K562 (cell line): ENCODE data around the gene NUCB2. TPM values are rescaled to one million over a fixed set of nuclear protein-coding genes. Genes with fewer than 3 reads are reported as not detected.

ENCODE experiments used
- ATAC-seq: fragments of 200-7000 bp; cut with Tn5 transposase; 3 replicates; pipeline ENCODE4 v1.9.1; 2020; ENCODE audit warnings: moderate library complexity
- BruUV-seq: library from RNA; stranded (reverse); fragments of 400-500 nt; replicated peaks from 2 replicates; lab custom pipeline; 2021; lab: Mats Ljungman, UMichigan
- CTCF ChIA-PET: fragments of 300-600 bp; formaldehyde crosslinking; extraction: SDS; loops from one replicate; lab custom pipeline; 2021; ENCODE audit warnings: low intra/inter-chr PET ratio; lab: Yijun Ruan, JAX
- POLR2A ChIA-PET: fragments of 300-600, 350-650 bp; sonication (Branson Sonifier 250); formaldehyde crosslinking; extraction: SDS; loops from one replicate; lab custom pipeline; 2021; ENCODE audit warnings: antibody characterized with exemption, inconsistent platforms; lab: Yijun Ruan, JAX
- DNase-seq, 4 experiments: peaks; one replicate each; pipeline versions ENCODE4 v3.0.0 to v3.0.0-alpha.2; 2011 to 2018; ENCODE audit warnings: low spot score in 3 of 4, mixed read lengths in 3 of 4; ENCODE audit errors: extremely low read depth in 1 of 4
- FAIRE-seq: peaks from 2 replicates; lab custom pipeline; 2011; peaks lifted over from hg19 to GRCh38; lab: Jason Lieb, UNC
- H2AFZ ChIP-seq: 2 replicates; pipeline ENCODE4 v1.6.0; 2011; ENCODE audit warnings: low read depth, low read length, control low read depth, inconsistent platforms
- H3K27ac ChIP-seq: fragments of 200-600 bp; 3 replicates; pipeline ENCODE4 v1.8.0; 2011; ENCODE audit warnings: low read depth, mild to moderate bottlenecking, control low read depth, inconsistent platforms, low read length, moderate library complexity, mixed read lengths; ENCODE audit errors: extremely low read depth
- H3K27me3 ChIP-seq, 2 experiments: fragments of 300-600 bp in 1 of 2; 2 replicates in 1 of 2; 3 replicates in 1 of 2; pipeline versions ENCODE4 v1.6.0 to v1.8.0; 2011; ENCODE audit warnings: inconsistent platforms in 2 of 2, low read length in 2 of 2, mild to moderate bottlenecking in 1 of 2, mixed read lengths in 1 of 2, moderate library complexity in 1 of 2; ENCODE audit not compliant: control insufficient read depth in 2 of 2, insufficient read depth in 2 of 2
- H3K36me3 ChIP-seq: fragments of 300-600 bp; 3 replicates; pipeline ENCODE4 v1.8.0; 2011; ENCODE audit warnings: mild to moderate bottlenecking, low read length, inconsistent platforms; ENCODE audit not compliant: control insufficient read depth, insufficient read depth
- H3K4me1 ChIP-seq, 2 experiments: fragments of 200-600 bp in 1 of 2; replicated peaks in 1 of 2; 2 replicates in 1 of 2; 3 replicates in 1 of 2; pipeline versions ENCODE4 v1.5.1 to v1.8.0; 2011; ENCODE audit warnings: inconsistent platforms in 2 of 2, low read length in 2 of 2, mild to moderate bottlenecking in 1 of 2, mixed read lengths in 1 of 2, moderate library complexity in 1 of 2; ENCODE audit not compliant: control insufficient read depth in 2 of 2, insufficient read depth in 2 of 2
- H3K4me2 ChIP-seq: 2 replicates; pipeline ENCODE4 v1.6.1; 2011; ENCODE audit warnings: low read length, control low read depth, inconsistent platforms, mixed read lengths; ENCODE audit not compliant: insufficient read depth
- H3K4me3 ChIP-seq: fragments of 200-600 bp; sonication (generic), shearing (Covaris generic); 2 replicates; pipeline ENCODE4 v1.5.1; 2016; ENCODE audit warnings: control low read depth, inconsistent platforms
- H3K79me2 ChIP-seq: fragments of 200-600 bp; 3 replicates; pipeline ENCODE4 v1.8.0; 2011; ENCODE audit warnings: low read length, inconsistent platforms; ENCODE audit not compliant: control insufficient read depth, insufficient read depth
- H3K9ac ChIP-seq, 2 experiments: 2 replicates each; pipeline versions ENCODE4 v1.6.0 to v1.6.1; 2011; ENCODE audit warnings: low read depth in 2 of 2, low read length in 2 of 2, control low read depth in 1 of 2, inconsistent platforms in 1 of 2, mild to moderate bottlenecking in 1 of 2, mixed read lengths in 1 of 2; ENCODE audit not compliant: insufficient read depth in 1 of 2
- H3K9me1 ChIP-seq: one replicate; pipeline ENCODE4 v1.6.0; 2011; ENCODE audit warnings: inconsistent platforms, mild to moderate bottlenecking, low read length, moderate library complexity; ENCODE audit not compliant: control insufficient read depth, insufficient read depth
- H3K9me3 ChIP-seq: replicated peaks from 2 replicates; pipeline ENCODE4 v1.5.1; 2011; ENCODE audit warnings: low read depth, low read length, inconsistent platforms; ENCODE audit not compliant: control insufficient read depth, insufficient read depth
- H4K20me1 ChIP-seq: replicated peaks from 2 replicates; pipeline ENCODE4 v1.6.1; 2011; ENCODE audit warnings: low read length, inconsistent platforms, mixed read lengths; ENCODE audit not compliant: control insufficient read depth, insufficient read depth
- ADNP ChIP-seq: fragments of 200-800 bp; sonication (Bioruptor generic); IDR thresholded peaks from 2 replicates; pipeline ENCODE4 v1.6.1; 2016; ENCODE audit warnings: missing genetic modification characterization, missing compliant biosample characterization
- CBX2 ChIP-seq: fragments of 200-600 bp; sonication (generic); IDR thresholded peaks from one replicate; pipeline ENCODE4 v1.6.1; 2012; ENCODE audit warnings: mild to moderate bottlenecking, low read length, inconsistent platforms; ENCODE audit not compliant: insufficient read depth, poor library complexity, severe bottlenecking
- CEBPB ChIP-seq: fragments of 450-650 bp; IDR thresholded peaks from 2 replicates; pipeline ENCODE4 v1.6.1; 2016; ENCODE audit warnings: missing genetic modification characterization, missing compliant biosample characterization
- FOXK1 ChIP-seq: sonication (generic); formaldehyde crosslinking; IDR thresholded peaks from 2 replicates; pipeline ENCODE4 v1.8.0; 2022; ENCODE audit warnings: missing genetic modification reagents, mild to moderate bottlenecking, borderline replicate concordance
- HIVEP1 ChIP-seq: fragments of 250-450 bp; sonication (Bioruptor Pico); IDR thresholded peaks from 2 replicates; pipeline ENCODE4 v1.4.0; 2020; ENCODE audit warnings: mild to moderate bottlenecking
- HMGN3 ChIP-seq: IDR thresholded peaks from 2 replicates; pipeline ENCODE4 v1.6.1; 2011; ENCODE audit warnings: borderline replicate concordance, low read depth, mild to moderate bottlenecking, mixed read lengths, low read length; ENCODE audit not compliant: insufficient read length; ENCODE audit errors: extremely low read depth
- MCM3 ChIP-seq: fragments of 450-650 bp; IDR thresholded peaks from 2 replicates; pipeline ENCODE4 v1.6.1; 2016
- NRF1 ChIP-seq, 2 experiments: fragments of 450-650 bp; IDR thresholded peaks in 1 of 2; conservative IDR thresholded peaks in 1 of 2; 2 replicates each; pipeline ENCODE4 v1.6.1; 2014; ENCODE audit warnings: mild to moderate bottlenecking in 2 of 2
- SIN3A ChIP-seq, 2 experiments: fragments of 150-350 bp in 1 of 2; IDR thresholded peaks; 2 replicates each; pipeline ENCODE4 v1.6.1; 2011 to 2016; ENCODE audit warnings: borderline replicate concordance in 2 of 2, low read depth in 2 of 2, low read length in 2 of 2, mild to moderate bottlenecking in 2 of 2, moderate library complexity in 2 of 2; ENCODE audit not compliant: control insufficient read depth in 1 of 2
- XRCC3 ChIP-seq: fragments of 450-650 bp; IDR thresholded peaks from 2 replicates; pipeline ENCODE4 v1.6.1; 2017; ENCODE audit warnings: mild to moderate bottlenecking, moderate library complexity
- WGBS: fragments of 100-300 bp; shearing (Covaris generic); methylation state at CpG from one replicate; pipeline ENCODE4 v1.1.6; 2016; ENCODE audit warnings: low coverage, mixed read lengths; ENCODE audit not compliant: insufficient coverage; ENCODE audit errors: missing lambda C conversion rate; 5-methylcytosine and 5-hydroxymethylcytosine counted together
- in situ Hi-C: fragments of 300-500 bp; cut with MboI; formaldehyde crosslinking; loops from 4 replicates; pipeline ENCODE4 v1.15.0; 2018; ENCODE audit warnings: inconsistent platforms, mixed read lengths
- intact Hi-C: fragments of 100-400 bp; cut with micrococcal nuclease; formaldehyde crosslinking; loops from 2 replicates; pipeline ENCODE4 v1.14.2; 2022
- polyA plus RNA-seq, 8 experiments: library from polyadenylated mRNA; depleted of rRNA in 4 of 8; stranded (reverse) in 5 of 8; unstranded in 3 of 8; fragments of >200 nt; fragmentation: Nextera tagmentation in 2 of 8; fragmentation: Illumina TruSeq in 1 of 8; extraction: Ambion mirVana in 2 of 8; extraction: Trizol in 1 of 8; gene quantifications; 2 replicates each; pipeline versions ENCODE4 v1.2.1 to v1.2.3, GENCODE V29; 2011 to 2014; ENCODE audit warnings: inconsistent platforms in 1 of 8, missing spikeins in 1 of 8
- total RNA-seq, 7 experiments: library from RNA; depleted of rRNA in 6 of 7; stranded (reverse); fragments of >200 nt in 6 of 7; fragmentation: Illumina TruSeq in 2 of 7; extraction: Trizol in 2 of 7; gene quantifications; 2 replicates each; pipeline versions ENCODE4 v1.2.1 to v1.2.3, GENCODE V29; 2011 to 2021; ENCODE audit warnings: low replicate concordance in 1 of 7
- TF ChIP-seq, protein P1 (sequence below): fragments of 250-450 bp; sonication (Bioruptor Pico); IDR thresholded peaks from 2 replicates; pipeline ENCODE4 v1.5.0; 2020; ENCODE audit warnings: mild to moderate bottlenecking
- TF ChIP-seq, protein P2 (sequence below): fragments of 450-650 bp; IDR thresholded peaks from 2 replicates; pipeline ENCODE4 v1.6.1; 2016; ENCODE audit warnings: antibody characterized with exemption

NUCB2 gene
- total and polyA plus RNA-seq, 9 of the 15 experiments (the other 6 are each of a cell fraction or from before 2014, with no cell fraction given): 54.0 to 108 (median 84.6) TPM

DNA sequence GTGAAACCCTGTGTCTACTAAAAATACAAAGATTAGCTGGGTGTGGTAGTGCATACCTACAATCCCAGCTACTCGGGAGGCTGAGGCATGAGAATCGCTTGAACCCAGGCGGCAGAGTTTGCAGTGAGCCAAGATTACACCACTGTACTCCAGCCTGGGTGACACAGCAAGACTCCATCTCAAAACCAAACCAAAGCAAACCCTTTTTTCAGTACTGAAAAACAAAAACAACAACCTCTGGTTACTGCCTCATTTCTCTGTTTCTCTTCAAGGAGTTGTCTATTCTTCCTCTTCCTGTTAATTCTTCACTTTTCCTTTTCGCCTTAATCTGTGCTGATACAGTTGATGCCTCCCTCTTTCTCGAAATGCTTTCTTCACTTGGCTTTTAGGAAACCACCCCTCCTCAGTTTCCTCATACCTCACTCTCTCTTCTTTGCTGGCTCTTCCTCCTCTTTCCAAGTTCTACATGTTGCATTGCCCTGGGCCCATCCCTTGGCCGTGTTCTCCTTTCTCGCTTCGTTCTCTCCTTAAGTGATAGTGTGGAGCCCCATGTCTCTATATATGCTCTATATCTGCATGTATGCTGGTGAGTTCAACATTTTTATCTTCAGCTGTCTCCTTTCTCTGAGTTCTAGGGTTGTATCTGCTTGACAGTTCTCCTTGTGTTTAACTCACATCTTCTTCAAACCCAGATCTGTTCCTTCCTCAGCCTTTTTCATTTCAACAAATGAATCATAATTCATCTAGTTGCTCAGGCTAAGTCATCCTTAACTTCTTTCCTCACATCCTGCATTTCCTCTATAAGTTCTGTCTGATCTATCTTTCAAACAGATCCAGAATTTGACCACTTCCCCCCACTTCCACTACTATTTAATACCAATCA, 37.1 kb downstream of the NUCB2 start:
- no peaks in the 10 kb centered on the region for H3K27me3 ChIP-seq
- ATAC-seq: no peak
- 70% methylated on average over 6 of the region's 8 CpGs for WGBS
- no peak for DNase-seq
- CTCF ChIA-PET: no interaction called here
- no peaks in the 10 kb centered on the region for H3K79me2 ChIP-seq
- BruUV-seq: no TSS peak
- no peak overlapping the region for H3K4me2 ChIP-seq
- H3K9me3 ChIP-seq: no peaks in the 10 kb centered on the region
- no peaks in the 10 kb centered on the region for H4K20me1 ChIP-seq
- no peaks in the 10 kb centered on the region for H3K9me1 ChIP-seq
- no peak overlapping the region for H3K27ac ChIP-seq
- no peaks in the 10 kb centered on the region for H3K4me1 ChIP-seq
- no peak overlapping the region for H2AFZ ChIP-seq
- no peak for FAIRE-seq
- no peak overlapping the region for H3K4me3 ChIP-seq
- TF ChIP-seq, protein P1, sequence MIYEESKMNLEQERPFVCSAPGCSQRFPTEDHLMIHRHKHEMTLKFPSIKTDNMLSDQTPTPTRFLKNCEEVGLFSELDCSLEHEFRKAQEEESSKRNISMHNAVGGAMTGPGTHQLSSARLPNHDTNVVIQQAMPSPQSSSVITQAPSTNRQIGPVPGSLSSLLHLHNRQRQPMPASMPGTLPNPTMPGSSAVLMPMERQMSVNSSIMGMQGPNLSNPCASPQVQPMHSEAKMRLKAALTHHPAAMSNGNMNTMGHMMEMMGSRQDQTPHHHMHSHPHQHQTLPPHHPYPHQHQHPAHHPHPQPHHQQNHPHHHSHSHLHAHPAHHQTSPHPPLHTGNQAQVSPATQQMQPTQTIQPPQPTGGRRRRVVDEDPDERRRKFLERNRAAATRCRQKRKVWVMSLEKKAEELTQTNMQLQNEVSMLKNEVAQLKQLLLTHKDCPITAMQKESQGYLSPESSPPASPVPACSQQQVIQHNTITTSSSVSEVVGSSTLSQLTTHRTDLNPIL (CRISPR knock-in tag): no peak
- TF ChIP-seq FOXK1 (CRISPR knock-in tag) (no peak), ADNP (tag) (no peak), HMGN3 (no peak), CBX2 (no peak), SIN3A (IDR thresholded peaks at IDR 0.05; ENCODE audit: borderline replicate concordance in 2 of 2, control insufficient read depth in 1 of 2, low read depth in 2 of 2, low read length in 2 of 2) (no peak), HIVEP1 (CRISPR knock-in tag) (no peak), MCM3 (no peak), XRCC3 (no peak), CEBPB (tag) (no peak), NRF1 (conservative IDR thresholded peaks at IDR 0.05 in 1 of 2, IDR thresholded peaks at IDR 0.05 in 1 of 2) (no peak)
- TF ChIP-seq, protein P2, sequence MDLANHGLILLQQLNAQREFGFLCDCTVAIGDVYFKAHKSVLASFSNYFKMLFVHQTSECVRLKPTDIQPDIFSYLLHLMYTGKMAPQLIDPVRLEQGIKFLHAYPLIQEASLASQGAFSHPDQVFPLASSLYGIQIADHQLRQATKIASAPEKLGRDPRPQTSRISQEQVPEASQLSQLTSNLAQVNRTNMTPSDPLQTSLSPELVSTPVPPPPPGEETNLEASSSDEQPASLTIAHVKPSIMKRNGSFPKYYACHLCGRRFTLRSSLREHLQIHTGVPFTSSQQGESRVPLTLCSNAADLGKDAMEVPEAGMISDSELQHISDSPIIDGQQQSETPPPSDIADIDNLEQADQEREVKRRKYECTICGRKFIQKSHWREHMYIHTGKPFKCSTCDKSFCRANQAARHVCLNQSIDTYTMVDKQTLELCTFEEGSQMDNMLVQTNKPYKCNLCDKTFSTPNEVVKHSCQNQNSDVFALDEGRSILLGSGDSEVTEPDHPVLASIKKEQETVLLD: no peak
- TF ChIP-seq, all 486 proteins: peak for 0
- in situ Hi-C loops: no loop called here
- intact Hi-C loops: no loop called here
- POLR2A ChIA-PET: no interaction called here
- Histone ChIP-seq H3K36me3 (peaks cover 36% of the 10 kb centered on the region; the same call in 1 of the 3 replicates), H3K9ac (no peak overlapping the region)
